Measurements from ENCODE around the gene CHST8. TPM values are rescaled to one million over a fixed set of nuclear protein-coding genes. Genes with fewer than 3 reads are reported as not detected.

Gene CHST8
- total and polyA plus RNA-seq, 4 donors, result 0.05 to 0.07 TPM; not detected in 2

DNA sequence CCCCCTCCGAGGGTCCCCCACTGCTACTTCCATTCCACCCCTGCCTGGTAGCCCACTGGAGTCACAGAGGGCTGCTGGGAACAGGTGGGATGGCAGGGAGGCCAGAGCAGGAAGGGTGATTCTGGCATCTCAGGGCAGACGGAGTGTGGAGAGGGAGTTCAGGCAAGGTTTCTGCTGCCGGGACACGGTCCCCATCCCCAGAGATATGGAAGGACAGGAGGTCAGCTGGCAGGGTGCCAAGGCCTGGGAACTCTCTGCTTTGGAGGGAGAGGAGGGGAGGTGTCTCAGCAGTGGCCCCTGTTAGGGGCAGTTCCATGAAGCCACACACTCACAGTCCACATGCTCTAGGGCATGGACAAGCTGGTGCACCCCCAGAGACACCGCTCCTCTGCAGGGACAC, 68.1 kb downstream of the CHST8 start:
- TF ChIP-seq TAF1 (conservative IDR thresholded peaks at IDR 0.05), result no peak
- no peak for TF ChIP-seq REST (IDR thresholded peaks at IDR 0.05)
- TF ChIP-seq SP1 (IDR thresholded peaks at IDR 0.05), result no peak
- no peak for TF ChIP-seq HNF4A (conservative IDR thresholded peaks at IDR 0.05)
- no peak for TF ChIP-seq FOXA2 (IDR thresholded peaks at IDR 0.05)
- TF ChIP-seq EGR1 (IDR thresholded peaks at IDR 0.05; ENCODE audit: low read depth in 2 of 2), result no peak
- no peak for TF ChIP-seq ATF3 (IDR thresholded peaks at IDR 0.05)
- no peak for TF ChIP-seq JUND (IDR thresholded peaks at IDR 0.05)
- no peak for TF ChIP-seq FOXA1 (IDR thresholded peaks at IDR 0.05)
- TF ChIP-seq RXRA (IDR thresholded peaks at IDR 0.05), result no peak
- no peak for TF ChIP-seq YY1 (IDR thresholded peaks at IDR 0.05)
- no peak for TF ChIP-seq MAX (IDR thresholded peaks at IDR 0.05)
- no peak for TF ChIP-seq RAD21 (IDR thresholded peaks at IDR 0.05)
- no peak for TF ChIP-seq ZBTB33 (IDR thresholded peaks at IDR 0.05)
- no peak for TF ChIP-seq GABPA (IDR thresholded peaks at IDR 0.05 in 1 of 2, conservative IDR thresholded peaks at IDR 0.05 in 1 of 2)
- no peak for TF ChIP-seq HNF4G (IDR thresholded peaks at IDR 0.05)
- no peak for TF ChIP-seq NR2F2 (IDR thresholded peaks at IDR 0.05)
- TF ChIP-seq, protein P1, sequence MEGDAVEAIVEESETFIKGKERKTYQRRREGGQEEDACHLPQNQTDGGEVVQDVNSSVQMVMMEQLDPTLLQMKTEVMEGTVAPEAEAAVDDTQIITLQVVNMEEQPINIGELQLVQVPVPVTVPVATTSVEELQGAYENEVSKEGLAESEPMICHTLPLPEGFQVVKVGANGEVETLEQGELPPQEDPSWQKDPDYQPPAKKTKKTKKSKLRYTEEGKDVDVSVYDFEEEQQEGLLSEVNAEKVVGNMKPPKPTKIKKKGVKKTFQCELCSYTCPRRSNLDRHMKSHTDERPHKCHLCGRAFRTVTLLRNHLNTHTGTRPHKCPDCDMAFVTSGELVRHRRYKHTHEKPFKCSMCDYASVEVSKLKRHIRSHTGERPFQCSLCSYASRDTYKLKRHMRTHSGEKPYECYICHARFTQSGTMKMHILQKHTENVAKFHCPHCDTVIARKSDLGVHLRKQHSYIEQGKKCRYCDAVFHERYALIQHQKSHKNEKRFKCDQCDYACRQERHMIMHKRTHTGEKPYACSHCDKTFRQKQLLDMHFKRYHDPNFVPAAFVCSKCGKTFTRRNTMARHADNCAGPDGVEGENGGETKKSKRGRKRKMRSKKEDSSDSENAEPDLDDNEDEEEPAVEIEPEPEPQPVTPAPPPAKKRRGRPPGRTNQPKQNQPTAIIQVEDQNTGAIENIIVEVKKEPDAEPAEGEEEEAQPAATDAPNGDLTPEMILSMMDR (IDR thresholded peaks at IDR 0.05; ENCODE audit: low read depth, low read length, missing input control), result no peak
- 48% methylated on average over 5 of the region's 5 CpGs for WGBS
- no peak overlapping the region for H3K9ac ChIP-seq (ENCODE audit: low read depth in 1 of 2, low read length in 2 of 2)
- H3K4me3 ChIP-seq (ENCODE audit: low read depth in 1 of 3, low read length in 3 of 3), result no peak overlapping the region
- H3K4me1 ChIP-seq (ENCODE audit: control insufficient read depth in 4 of 4, insufficient read depth in 4 of 4, low read length in 3 of 4), result no peaks in the 10 kb centered on the region
- no peaks in the 10 kb centered on the region for H3K36me3 ChIP-seq (ENCODE audit: control insufficient read depth in 4 of 4, insufficient read depth in 3 of 4, low read depth in 1 of 4, low read length in 3 of 4)
- H3K27ac ChIP-seq (ENCODE audit: low read depth in 1 of 2, low read length in 2 of 2), result no peak overlapping the region
- H3K27me3 ChIP-seq (ENCODE audit: control insufficient read depth in 4 of 4, insufficient read depth in 4 of 4, low read length in 3 of 4), result peaks cover 0 to 4% (median 2%) of the 10 kb centered on the region in 4 donors
- no peaks in the 10 kb centered on the region for H3K9me3 ChIP-seq (ENCODE audit: control insufficient read depth in 4 of 4, low read length in 3 of 4)
- DNase-seq (ENCODE audit: low spot score), result no peak
